A673 (cell line): ENCODE measurements around the gene SPX. TPM values are rescaled to one million over a fixed set of nuclear protein-coding genes. Genes with fewer than 3 reads are reported as not detected.

Experiments used
- BruUV-seq: library from RNA; stranded (reverse); fragments of 400-500 nt; replicated peaks from 2 replicates; lab custom pipeline; 2021; lab: Mats Ljungman, UMichigan
- CTCF ChIA-PET: fragments of 300-600 bp; sonication (Branson Sonifier 250); formaldehyde crosslinking; loops from one replicate; lab custom pipeline; 2022; ENCODE audit warnings: antibody characterized with exemption; lab: Charles Lee
- POLR2A ChIA-PET: fragments of 300-600 bp; sonication (Branson Sonifier 250); formaldehyde crosslinking; loops from one replicate; lab custom pipeline; 2022; ENCODE audit warnings: antibody characterized with exemption; ENCODE audit not compliant: low non-redundant PET; lab: Charles Lee
- DNase-seq: peaks from one replicate; pipeline ENCODE4 v3.0.0-alpha.2; 2015; ENCODE audit warnings: low spot score
- H3K27ac ChIP-seq: fragments of 200-600 bp; sonication (generic); 2 replicates; pipeline ENCODE4 v1.5.1; 2016; ENCODE audit warnings: mixed run types, low read depth, mild to moderate bottlenecking, mixed read lengths, antibody characterized with exemption, low read length; ENCODE audit not compliant: poor library complexity, severe bottlenecking
- H3K27me3 ChIP-seq: fragments of 200-600 bp; sonication (generic); replicated peaks from 2 replicates; pipeline ENCODE4 v1.6.1; 2017; ENCODE audit warnings: mixed run types, low read depth, mild to moderate bottlenecking, mixed read lengths, antibody characterized with exemption, low read length; ENCODE audit not compliant: insufficient read depth, poor library complexity
- H3K36me3 ChIP-seq: fragments of 200-600 bp; sonication (generic); 2 replicates; pipeline ENCODE4 v1.6.1; 2016; ENCODE audit warnings: mixed run types, mild to moderate bottlenecking, mixed read lengths, antibody characterized with exemption, low read length; ENCODE audit not compliant: insufficient read depth, poor library complexity, severe bottlenecking
- H3K4me1 ChIP-seq: fragments of 200-600 bp; sonication (generic); 2 replicates; pipeline ENCODE4 v1.6.1; 2017; ENCODE audit warnings: mixed run types, mild to moderate bottlenecking, mixed read lengths, antibody characterized with exemption, low read length; ENCODE audit not compliant: insufficient read depth, poor library complexity, severe bottlenecking
- H3K4me3 ChIP-seq: fragments of 200-600 bp; sonication (generic); 2 replicates; pipeline ENCODE4 v1.5.1; 2016; ENCODE audit warnings: low read depth, mixed run types, mild to moderate bottlenecking, mixed read lengths, low read length; ENCODE audit not compliant: poor library complexity, severe bottlenecking
- H3K9me3 ChIP-seq: fragments of 200-600 bp; sonication (generic); 2 replicates; pipeline ENCODE4 v1.6.1; 2016; ENCODE audit warnings: mixed run types, low read depth, mild to moderate bottlenecking, mixed read lengths, antibody characterized with exemption, low read length; ENCODE audit not compliant: poor library complexity, severe bottlenecking
- EZH2 ChIP-seq: fragments of 200-600 bp; sonication (generic); IDR thresholded peaks from 2 replicates; pipeline ENCODE4 v1.6.1; 2017; ENCODE audit warnings: borderline replicate concordance, low read depth, mild to moderate bottlenecking, mixed read lengths, antibody characterized with exemption, low read length; ENCODE audit not compliant: poor library complexity, severe bottlenecking
- intact Hi-C: fragments of 100-400 bp; cut with micrococcal nuclease; formaldehyde crosslinking; loops from one replicate; pipeline ENCODE4 v1.10.0; 2022; ENCODE audit not compliant: unreplicated experiment
- total RNA-seq: library from RNA; stranded (reverse); gene quantifications from 2 replicates; pipeline ENCODE4 v1.2.3, GENCODE V29; 2021
- TF ChIP-seq, protein P1 (sequence below): fragments of 300-800, 200-600 bp; sonication (generic); conservative IDR thresholded peaks from 2 replicates; pipeline ENCODE4 v1.5.1; 2017; ENCODE audit warnings: low read depth, mild to moderate bottlenecking, antibody characterized with exemption, low read length, moderate library complexity, mixed read lengths

The SPX gene
- total RNA-seq, 1 experiment from 2014 or later = 0.28 TPM

DNA sequence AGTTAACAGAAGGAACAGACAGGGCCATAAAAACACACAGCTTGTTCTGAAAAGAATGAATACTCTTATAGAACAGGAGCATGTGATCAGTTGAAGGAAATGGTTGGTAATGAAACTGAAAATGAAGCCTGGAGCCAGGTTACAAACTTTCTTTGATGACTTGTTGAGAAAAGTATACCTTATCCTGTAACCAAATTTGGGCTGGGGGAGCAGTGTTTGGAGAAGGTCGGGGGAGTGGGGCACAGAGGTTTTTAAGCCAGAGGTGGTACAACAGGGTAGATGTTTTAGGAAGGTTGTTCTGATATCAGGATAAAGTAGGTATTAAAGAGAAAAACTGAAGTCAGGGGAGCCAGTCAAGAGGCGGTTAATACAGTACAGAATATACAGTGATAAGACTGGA is 16.3 kb upstream of the SPX start:
- ChIA-PET POLR2A (interaction anchor here (0.9 kb wide), 1 partner anchor 194 kb away, joined by 4 read pairs; no protein-coding TSS in a partner anchor), CTCF (no interaction called here)
- no peak for DNase-seq
- Histone ChIP-seq H3K27me3 (no peaks in the 10 kb centered on the region), H3K27ac (no peak overlapping the region), H3K9me3 (no peaks in the 10 kb centered on the region), H3K4me3 (no peak overlapping the region), H3K36me3 (peaks cover 11% of the 10 kb centered on the region), H3K4me1 (no peaks in the 10 kb centered on the region)
- intact Hi-C loops = no loop called here
- BruUV-seq = no TSS peak
- TF ChIP-seq, protein P1, sequence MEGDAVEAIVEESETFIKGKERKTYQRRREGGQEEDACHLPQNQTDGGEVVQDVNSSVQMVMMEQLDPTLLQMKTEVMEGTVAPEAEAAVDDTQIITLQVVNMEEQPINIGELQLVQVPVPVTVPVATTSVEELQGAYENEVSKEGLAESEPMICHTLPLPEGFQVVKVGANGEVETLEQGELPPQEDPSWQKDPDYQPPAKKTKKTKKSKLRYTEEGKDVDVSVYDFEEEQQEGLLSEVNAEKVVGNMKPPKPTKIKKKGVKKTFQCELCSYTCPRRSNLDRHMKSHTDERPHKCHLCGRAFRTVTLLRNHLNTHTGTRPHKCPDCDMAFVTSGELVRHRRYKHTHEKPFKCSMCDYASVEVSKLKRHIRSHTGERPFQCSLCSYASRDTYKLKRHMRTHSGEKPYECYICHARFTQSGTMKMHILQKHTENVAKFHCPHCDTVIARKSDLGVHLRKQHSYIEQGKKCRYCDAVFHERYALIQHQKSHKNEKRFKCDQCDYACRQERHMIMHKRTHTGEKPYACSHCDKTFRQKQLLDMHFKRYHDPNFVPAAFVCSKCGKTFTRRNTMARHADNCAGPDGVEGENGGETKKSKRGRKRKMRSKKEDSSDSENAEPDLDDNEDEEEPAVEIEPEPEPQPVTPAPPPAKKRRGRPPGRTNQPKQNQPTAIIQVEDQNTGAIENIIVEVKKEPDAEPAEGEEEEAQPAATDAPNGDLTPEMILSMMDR = no peak
- TF ChIP-seq EZH2 = no peak

DNA sequence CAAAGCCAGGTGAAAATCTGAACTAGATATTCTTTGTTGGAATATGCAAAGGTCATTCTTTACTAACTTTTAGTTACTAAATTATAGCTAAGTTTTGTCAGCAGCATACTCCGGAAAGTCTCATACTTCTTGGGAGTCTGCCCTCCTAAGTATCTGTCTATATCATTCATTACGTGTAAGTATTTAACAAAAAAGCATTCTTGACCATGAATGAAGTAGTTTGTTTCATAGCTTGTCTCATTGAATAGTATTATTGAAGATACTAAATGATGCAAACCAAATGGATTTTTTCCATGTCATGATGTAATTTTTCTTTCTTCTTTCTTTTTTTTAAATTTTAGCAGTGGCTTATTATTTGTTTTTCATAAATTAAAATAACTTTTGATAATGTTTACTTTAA is 9.8 kb upstream of the SPX start:
- H3K4me1 ChIP-seq = no peaks in the 10 kb centered on the region
- no peak overlapping the region for H3K27ac ChIP-seq
- no peak for TF ChIP-seq EZH2
- TF ChIP-seq, protein P1 = no peak
- peaks cover 10% of the 10 kb centered on the region for H3K36me3 ChIP-seq
- ChIA-PET POLR2A (interaction anchor here (0.5 kb wide), 1 partner anchor 15 kb away, joined by 3 read pairs; the partner anchor contains the start of genes GOLT1B and RECQL), CTCF (no interaction called here)
- H3K27me3 ChIP-seq = no peaks in the 10 kb centered on the region
- no TSS peak for BruUV-seq
- intact Hi-C loops = no loop called here
- no peak overlapping the region for H3K4me3 ChIP-seq
- no peak for DNase-seq
- H3K9me3 ChIP-seq = no peaks in the 10 kb centered on the region

DNA sequence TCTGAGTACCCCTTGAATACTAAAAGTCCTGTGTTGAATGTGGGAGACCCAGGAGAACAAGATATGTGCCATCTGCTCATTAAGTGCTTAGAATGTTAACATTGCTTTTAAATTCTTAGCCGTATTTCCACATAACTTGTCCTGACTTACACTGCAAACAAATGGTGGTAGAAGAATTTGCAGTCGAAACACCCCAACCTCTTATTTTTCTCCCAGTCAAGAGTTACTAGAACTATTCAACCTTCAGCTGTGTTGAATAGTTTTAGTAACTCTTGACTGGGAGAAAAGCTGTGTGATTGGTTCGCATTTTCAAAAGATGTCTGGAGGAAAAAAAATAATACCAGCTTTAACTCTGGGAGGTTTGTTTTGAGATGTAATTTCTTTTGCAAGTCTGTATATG is 7.6 kb upstream of the SPX start:
- Histone ChIP-seq H3K36me3 (peaks cover 10% of the 10 kb centered on the region), H3K27me3 (no peaks in the 10 kb centered on the region), H3K4me3 (no peak overlapping the region), H3K4me1 (no peaks in the 10 kb centered on the region), H3K27ac (no peak overlapping the region), H3K9me3 (no peaks in the 10 kb centered on the region)
- no peak for DNase-seq
- POLR2A ChIA-PET = no interaction called here
- TF ChIP-seq, protein P1 = no peak
- no peak for TF ChIP-seq EZH2
- intact Hi-C loops = no loop called here
- no TSS peak for BruUV-seq
- CTCF ChIA-PET = no interaction called here
